Sigmoid colon (tissue), 4 donors: ENCODE measurements around the gene SOCS6.

ENCODE experiments used
- EP300 ChIP-seq, 4 donors: sonication (generic); formaldehyde crosslinking; IDR thresholded peaks; one replicate each; pipeline ENCODE4 v1.6.1; 2017; ENCODE audit warnings: antibody characterized with exemption in 4 of 4
- POLR2A ChIP-seq, 2 donors: fragments of 450-650 bp; IDR thresholded peaks; one replicate each; pipeline ENCODE4 v1.6.1; 2016; ENCODE audit warnings: antibody characterized with exemption in 2 of 2, mild to moderate bottlenecking in 2 of 2, moderate library complexity in 2 of 2

GRCh38 chr18:70250781-70251180 is 38.1 kb upstream of the SOCS6 start:
- TF ChIP-seq EP300 (IDR thresholded peaks at IDR 0.05) (no peak), POLR2A (IDR thresholded peaks at IDR 0.05) (no peak)
